Myometrial cell (primary cell): ENCODE data around the gene FOSL2. TPM values are rescaled to one million over a fixed set of nuclear protein-coding genes. Genes with fewer than 3 reads are reported as not detected.

Source experiments
- total RNA-seq: library from RNA; depleted of rRNA; stranded (reverse); fragments of >200 nt; gene quantifications from 2 replicates; pipeline ENCODE4 v1.2.3, GENCODE V29; 2015

FOSL2 gene
- total RNA-seq = 47.5 and 54.5 TPM in 2 replicates

GRCh38 chr2:28392297-28393113 is at the start of gene FOSL2:
TSS of gene FOSL2 (plus strand) at chr2:28392858. CDS start at chr2:28393721, 863 bp downstream.

Other genes starting within 250 kb of the FOSL2 start
- 1.9 and 4.6 TPM in 2 replicates for gene PLB1, start 103.2 kb downstream of the FOSL2 start, total RNA-seq